Measurements from ENCODE around the gene SOAT2. TPM values are rescaled to one million over a fixed set of nuclear protein-coding genes. Genes with fewer than 3 reads are reported as not detected.

SOAT2 gene
- total and polyA plus RNA-seq, 2 donors (not counting 3 experiments of a cell fraction or from before 2014, with no cell fraction given), result not detected

GRCh38 chr12:53061404-53062010 lies 41.8 kb upstream of the SOAT2 start:
- no peak overlapping the region for H3K9ac ChIP-seq (replicated peaks; ENCODE audit: extremely low read depth, insufficient read depth, low read length)
- H3K79me2 ChIP-seq (ENCODE audit: control insufficient read depth, insufficient read depth, low read length), result no peaks in the 10 kb centered on the region
- dilution Hi-C loops (cut with MboI; ENCODE audit: extremely low pct_ligation_motif_present, low sequenced_read_pairs) (no loop called here), intact Hi-C loops (cut with micrococcal nuclease) (loop anchor here (1.0 kb wide), 1 partner anchor 11 kb away; the partner anchor contains the start of gene TNS2)
- H3K27ac ChIP-seq (ENCODE audit: insufficient read depth, low read depth, low read length), result no peak overlapping the region
- H3K4me1 ChIP-seq (ENCODE audit: control insufficient read depth, extremely low read depth, insufficient read depth, low read length), result peaks cover 16% of the 10 kb centered on the region
- H2AFZ ChIP-seq (ENCODE audit: low read depth, low read length), result no peak overlapping the region
- no peaks in the 10 kb centered on the region for H3K9me3 ChIP-seq (replicated peaks; ENCODE audit: control insufficient read depth, insufficient read depth, low read length)
- BruUV-seq (replicated peaks), result no TSS peak
- DNase-seq (ENCODE audit: low read depth, low spot score) (no peak), FAIRE-seq (peak; percentile 4)
- H3K4me3 ChIP-seq (replicated peaks in 1 of 3; ENCODE audit: insufficient read depth in 1 of 3, low read depth in 1 of 3, low read length in 3 of 3), result no peak overlapping the region
- POLR2A ChIA-PET, result no interaction called here
- H3K9me1 ChIP-seq (replicated peaks; ENCODE audit: control insufficient read depth, extremely low read depth, insufficient read depth, low read length), result no peaks in the 10 kb centered on the region
- H4K20me1 ChIP-seq (replicated peaks; ENCODE audit: control insufficient read depth, extremely low read depth, insufficient read depth, low read length), result no peaks in the 10 kb centered on the region
- CTCF ChIA-PET, result interaction anchor here (0.7 to 14.2 kb wide), 6 partner anchors 9 to 136 kb away, joined by 3 to 463 read pairs (median 6); partner anchors contain the start of genes IGFBP6 and SOAT2
- H3K27me3 ChIP-seq (ENCODE audit: control insufficient read depth in 2 of 2, insufficient read depth in 2 of 2, low read length in 2 of 2), result no peaks in the 10 kb centered on the region
- no peak for TF ChIP-seq GATA2 (IDR thresholded peaks at IDR 0.05; ENCODE audit: insufficient read depth, insufficient read length, low read depth, low read length)
- no peak for TF ChIP-seq MYC (IDR thresholded peaks at IDR 0.05; ENCODE audit: low read depth, low read length)
- no peak for TF ChIP-seq FOS (IDR thresholded peaks at IDR 0.05; ENCODE audit: borderline replicate concordance, insufficient read depth, low read length)
- no peak for TF ChIP-seq EZH2 (IDR thresholded peaks at IDR 0.05; ENCODE audit: borderline replicate concordance, low read depth, low read length, severe bottlenecking)
- TF ChIP-seq, protein P1, sequence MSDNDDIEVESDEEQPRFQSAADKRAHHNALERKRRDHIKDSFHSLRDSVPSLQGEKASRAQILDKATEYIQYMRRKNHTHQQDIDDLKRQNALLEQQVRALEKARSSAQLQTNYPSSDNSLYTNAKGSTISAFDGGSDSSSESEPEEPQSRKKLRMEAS (IDR thresholded peaks at IDR 0.05; ENCODE audit: insufficient read depth, insufficient read length), result no peak
- H3K36me3 ChIP-seq (ENCODE audit: control insufficient read depth in 2 of 2, extremely low read depth in 1 of 2, insufficient read depth in 2 of 2, low read length in 2 of 2), result peaks cover 5 to 50% of the 10 kb centered on the region in 2 experiments
- H3K4me2 ChIP-seq (ENCODE audit: insufficient read depth, low read length), result no peak overlapping the region

All from endothelial cell of umbilical vein (primary cell).